ENCODE data around the gene CLTC. TPM values are rescaled to one million over a fixed set of nuclear protein-coding genes. Genes with fewer than 3 reads are reported as not detected.

Gene CLTC
- total and polyA plus RNA-seq, 10 donors, result 47.8 to 289 (median 236) TPM

DNA sequence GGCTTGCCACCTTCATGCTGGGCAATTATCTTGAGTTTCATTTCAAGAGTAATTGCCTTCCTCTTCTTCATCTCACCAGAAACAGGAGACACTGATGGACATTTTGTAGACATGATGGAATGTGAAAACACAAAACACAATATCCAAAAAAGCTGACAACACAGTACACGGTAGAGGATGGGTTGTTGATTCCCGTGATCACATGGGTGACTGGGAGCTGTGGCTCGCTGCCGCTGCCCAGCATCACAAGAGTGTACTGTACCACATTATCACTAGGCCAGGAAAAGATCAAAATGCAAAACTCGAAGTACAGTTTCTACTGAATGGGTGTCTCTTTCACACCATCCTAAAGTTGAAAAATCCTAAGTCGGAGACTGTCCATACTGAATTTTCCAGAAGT lies 80.1 kb downstream of the CLTC start:
- no peaks in the 10 kb centered on the region for H3K27me3 ChIP-seq (replicated peaks in 1 of 7)
- no peaks in the 10 kb centered on the region for H3K9me3 ChIP-seq
- TF ChIP-seq POLR2A (IDR thresholded peaks at IDR 0.05), result no peak
- TF ChIP-seq, protein P1, sequence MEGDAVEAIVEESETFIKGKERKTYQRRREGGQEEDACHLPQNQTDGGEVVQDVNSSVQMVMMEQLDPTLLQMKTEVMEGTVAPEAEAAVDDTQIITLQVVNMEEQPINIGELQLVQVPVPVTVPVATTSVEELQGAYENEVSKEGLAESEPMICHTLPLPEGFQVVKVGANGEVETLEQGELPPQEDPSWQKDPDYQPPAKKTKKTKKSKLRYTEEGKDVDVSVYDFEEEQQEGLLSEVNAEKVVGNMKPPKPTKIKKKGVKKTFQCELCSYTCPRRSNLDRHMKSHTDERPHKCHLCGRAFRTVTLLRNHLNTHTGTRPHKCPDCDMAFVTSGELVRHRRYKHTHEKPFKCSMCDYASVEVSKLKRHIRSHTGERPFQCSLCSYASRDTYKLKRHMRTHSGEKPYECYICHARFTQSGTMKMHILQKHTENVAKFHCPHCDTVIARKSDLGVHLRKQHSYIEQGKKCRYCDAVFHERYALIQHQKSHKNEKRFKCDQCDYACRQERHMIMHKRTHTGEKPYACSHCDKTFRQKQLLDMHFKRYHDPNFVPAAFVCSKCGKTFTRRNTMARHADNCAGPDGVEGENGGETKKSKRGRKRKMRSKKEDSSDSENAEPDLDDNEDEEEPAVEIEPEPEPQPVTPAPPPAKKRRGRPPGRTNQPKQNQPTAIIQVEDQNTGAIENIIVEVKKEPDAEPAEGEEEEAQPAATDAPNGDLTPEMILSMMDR (IDR thresholded peaks at IDR 0.05 in 8 of 11, conservative IDR thresholded peaks at IDR 0.05 in 3 of 11), result no peak
- no peak for TF ChIP-seq POLR2AphosphoS5 (IDR thresholded peaks at IDR 0.05)
- intact Hi-C loops (cut with DNase I; ENCODE audit: low total_unique reads), result no loop called here
- 87 to 96% (median 95%) methylated on average over 6 of the region's 6 CpGs for WGBS, 5 donors
- peak overlapping the region in 1 of 8 donors; percentile 7 for H3K27ac ChIP-seq
- H3K36me3 ChIP-seq, result peaks cover 0 to 86% (median 46%) of the 10 kb centered on the region in 6 donors
- H3K4me3 ChIP-seq, result no peak overlapping the region
- peaks cover 0 to 89% (median 23%) of the 10 kb centered on the region in 6 donors for H3K4me1 ChIP-seq
- DNase-seq, result no peak

DNA sequence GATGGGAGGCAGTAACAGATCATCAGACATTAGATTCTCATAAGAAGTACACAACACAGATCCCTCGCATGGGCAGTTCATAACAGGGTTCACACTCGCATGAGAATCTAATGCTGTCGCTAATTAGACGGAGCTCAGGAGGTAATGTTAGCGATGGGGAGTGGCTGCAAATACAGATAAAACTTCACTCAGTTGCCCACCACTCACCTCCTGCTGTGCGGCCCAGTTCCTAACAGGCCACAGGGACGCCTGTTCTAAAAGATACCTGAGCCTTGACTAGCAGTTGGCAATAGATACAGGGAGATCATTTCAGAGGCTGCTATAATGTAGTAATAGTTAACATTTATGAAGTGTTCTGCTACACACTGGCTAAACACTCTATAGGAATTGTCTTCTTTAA lies 82.6 kb downstream of the CLTC start:
- Histone ChIP-seq H3K4me1 (peaks cover 10 to 91% (median 42%) of the 10 kb centered on the region in 6 donors), H3K9me3 (no peaks in the 10 kb centered on the region), H3K4me3 (no peak overlapping the region), H3K36me3 (peaks cover 0 to 61% (median 25%) of the 10 kb centered on the region in 6 donors), H3K27me3 (replicated peaks in 1 of 7) (no peaks in the 10 kb centered on the region), H3K27ac (no peak overlapping the region)
- intact Hi-C loops (cut with DNase I; ENCODE audit: low total_unique reads), result no loop called here
- 91 to 98% (median 92%) methylated on average over 7 of the region's 7 CpGs for WGBS, 5 donors
- DNase-seq, result no peak
- TF ChIP-seq POLR2AphosphoS5 (IDR thresholded peaks at IDR 0.05) (no peak), POLR2A (IDR thresholded peaks at IDR 0.05) (no peak)
- TF ChIP-seq, protein P1 (IDR thresholded peaks at IDR 0.05 in 8 of 11, conservative IDR thresholded peaks at IDR 0.05 in 3 of 11), result no peak

DNA sequence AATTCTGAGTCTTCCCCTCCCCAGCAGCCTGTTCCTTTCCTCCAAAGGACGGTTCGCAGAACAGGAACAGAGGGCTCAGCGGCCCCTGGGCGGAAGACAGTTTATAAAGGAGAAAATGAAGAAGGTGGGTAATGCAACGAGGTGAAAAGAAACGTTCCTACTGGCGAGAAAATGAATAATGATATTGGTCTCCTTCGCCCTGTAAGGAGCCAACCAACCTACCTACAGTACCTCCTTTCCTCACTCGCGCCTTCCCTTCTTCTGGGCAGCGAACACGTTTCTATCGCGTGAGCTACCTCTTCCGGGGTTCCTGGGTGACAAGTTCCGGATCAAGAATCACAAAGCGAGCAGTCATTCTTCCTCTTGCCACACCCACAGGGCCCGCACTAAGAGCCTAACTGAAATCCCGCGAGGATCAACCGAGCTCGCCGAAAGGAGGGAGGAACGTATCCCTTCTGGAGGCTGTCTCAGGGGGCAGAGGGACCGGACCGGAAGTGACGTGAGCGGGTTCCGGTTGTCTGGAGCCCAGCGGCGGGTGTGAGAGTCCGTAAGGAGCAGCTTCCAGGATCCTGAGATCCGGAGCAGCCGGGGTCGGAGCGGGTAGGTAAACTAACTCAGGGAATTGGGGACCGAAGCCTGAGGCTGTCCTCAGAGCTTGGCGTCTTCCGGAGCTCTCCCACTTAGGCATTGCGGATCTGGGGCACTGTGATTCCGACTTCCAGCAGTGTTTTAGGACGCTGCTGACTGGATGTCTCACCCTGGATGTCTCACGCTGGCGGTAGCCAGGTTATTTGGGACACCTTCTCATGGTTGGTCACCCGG lies 87.7 kb downstream of the CLTC start, which contains the start of the genes PTRH2 and VMP1:
Gene PTRH2 (minus strand): TSS at position 282 of the 822 bp plus-strand sequence. CDS start 9,452 bp downstream, outside the sequence.
Gene VMP1 (plus strand): TSS at position 506 of the 822 bp plus-strand sequence. CDS start 23,793 bp downstream, outside the sequence.
- Histone ChIP-seq H3K27ac (peak within 1 kb of the TSS; percentile 84 to 95 (median 94)), H3K4me1 (peaks cover 29 to 94% (median 68%) of the 10 kb centered on the region in 6 donors), H3K27me3 (replicated peaks in 1 of 7) (no peaks in the 10 kb centered on the region), H3K4me3 (peak within 1 kb of the TSS; percentile 62 to 96 (median 88)), H3K9me3 (no peaks in the 10 kb centered on the region), H3K36me3 (peaks cover 0 to 16% (median 0%) of the 10 kb centered on the region in 6 donors)
- peak; percentile 97 for DNase-seq
- WGBS, 5 donors, result 0 to 1% (median 0%) methylated on average over 41 to 45 of the region's 45 CpGs
- TF ChIP-seq, protein P1 (IDR thresholded peaks at IDR 0.05 in 8 of 11, conservative IDR thresholded peaks at IDR 0.05 in 3 of 11), result peak in 4 of 11 experiments; percentile 19 to 45 (median 30)
- TF ChIP-seq POLR2AphosphoS5 (IDR thresholded peaks at IDR 0.05) (peak; percentile 92 to 94 (median 93)), POLR2A (IDR thresholded peaks at IDR 0.05) (no peak)
- intact Hi-C loops (cut with DNase I; ENCODE audit: low total_unique reads), result no loop called here

DNA sequence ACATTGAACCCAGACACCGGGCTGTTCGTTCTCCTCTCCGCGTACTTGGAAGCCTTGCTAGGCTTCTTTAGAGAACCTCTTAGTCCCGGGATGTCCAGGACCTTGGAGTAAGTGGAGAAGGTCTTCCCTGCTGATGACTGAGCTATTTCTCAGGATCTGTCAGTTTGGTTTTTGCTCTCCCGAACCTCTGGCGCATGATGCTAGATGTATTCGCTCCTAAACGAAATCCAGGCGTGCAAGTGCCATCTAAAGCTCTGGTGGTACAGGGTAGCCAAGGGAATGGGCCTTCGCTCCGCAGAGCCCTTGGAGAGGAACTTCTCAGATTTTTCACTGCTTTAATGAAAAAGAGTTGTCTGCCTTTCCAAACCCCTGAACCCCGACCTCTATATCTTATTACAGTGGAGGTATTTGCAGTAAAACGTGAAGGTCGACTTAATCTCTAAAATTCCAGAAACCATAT lies 88.3 kb downstream of the CLTC start:
- peaks cover 29 to 94% (median 71%) of the 10 kb centered on the region in 6 donors for H3K4me1 ChIP-seq
- intact Hi-C loops (cut with DNase I; ENCODE audit: low total_unique reads), result no loop called here
- peaks cover 0 to 10% (median 0%) of the 10 kb centered on the region in 6 donors for H3K36me3 ChIP-seq
- no peaks in the 10 kb centered on the region for H3K27me3 ChIP-seq (replicated peaks in 1 of 7)
- peak; percentile 67 for DNase-seq
- no peaks in the 10 kb centered on the region for H3K9me3 ChIP-seq
- H3K4me3 ChIP-seq, result peak overlapping the region; percentile 62 to 96 (median 88)
- TF ChIP-seq POLR2A (IDR thresholded peaks at IDR 0.05) (no peak), POLR2AphosphoS5 (IDR thresholded peaks at IDR 0.05) (no peak)
- TF ChIP-seq, protein P1 (IDR thresholded peaks at IDR 0.05 in 8 of 11, conservative IDR thresholded peaks at IDR 0.05 in 3 of 11), result no peak
- WGBS, 5 donors, result 2 to 3% (median 2%) methylated on average over 14 to 15 of the region's 15 CpGs
- peak overlapping the region; percentile 84 to 95 (median 94) for H3K27ac ChIP-seq

All from spleen (tissue), 11 donors.